IMR-90 (cell line): ENCODE measurements around the gene CES3. TPM values are rescaled to one million over a fixed set of nuclear protein-coding genes. Genes with fewer than 3 reads are reported as not detected.

Source experiments
- ATAC-seq: fragments of 200-7000 bp; cut with Tn5 transposase; 2 replicates; pipeline ENCODE4 v1.9.1; 2020; ENCODE audit warnings: low read depth, mild to moderate bottlenecking, moderate library complexity
- BruUV-seq: library from RNA; stranded (reverse); fragments of 400-500 nt; replicated peaks from 2 replicates; lab custom pipeline; 2021; lab: Mats Ljungman, UMichigan
- CTCF ChIA-PET: fragments of 300-600 bp; formaldehyde crosslinking; extraction: SDS; loops from one replicate; lab custom pipeline; 2021; ENCODE audit warnings: antibody characterized with exemption; lab: Yijun Ruan, JAX
- POLR2A ChIA-PET: fragments of 300-600 bp; sonication (Branson Sonifier 250); formaldehyde crosslinking; loops from one replicate; lab custom pipeline; 2022; ENCODE audit warnings: antibody characterized with exemption; ENCODE audit not compliant: unreplicated experiment; lab: Charles Lee
- DNase-seq: peaks from one replicate; pipeline ENCODE4 v3.0.0; 2013
- H2AFZ ChIP-seq: replicated peaks from 2 replicates; pipeline ENCODE3; 2013; ENCODE audit warnings: low read length, mild to moderate bottlenecking; ENCODE audit not compliant: poor library complexity
- H2AK5ac ChIP-seq: 2 replicates; pipeline ENCODE4 v1.6.1; 2013; ENCODE audit warnings: low read depth, low read length, inconsistent platforms
- H2AK9ac ChIP-seq: replicated peaks from 2 replicates; pipeline ENCODE3; 2013; ENCODE audit warnings: mild to moderate bottlenecking, low read depth, low read length, moderate library complexity; ENCODE audit not compliant: poor library complexity
- H2BK120ac ChIP-seq: 2 replicates; pipeline ENCODE4 v1.6.1; 2013; ENCODE audit warnings: low read depth, low read length, inconsistent platforms
- H2BK15ac ChIP-seq: 3 replicates; pipeline ENCODE4 v1.6.1; 2013; ENCODE audit warnings: low read depth, low read length, inconsistent platforms
- H2BK20ac ChIP-seq: 2 replicates; pipeline ENCODE4 v1.6.1; 2013; ENCODE audit warnings: low read depth, mild to moderate bottlenecking, inconsistent platforms, low read length, moderate library complexity
- H2BK5ac ChIP-seq: 2 replicates; pipeline ENCODE4 v1.6.1; 2013; ENCODE audit warnings: mild to moderate bottlenecking, low read depth, low read length, inconsistent platforms; ENCODE audit not compliant: poor library complexity, severe bottlenecking
- H3K14ac ChIP-seq: replicated peaks from 2 replicates; pipeline ENCODE4 v1.6.1; 2013; ENCODE audit warnings: low read depth, low read length, inconsistent platforms
- H3K18ac ChIP-seq: 2 replicates; pipeline ENCODE4 v1.6.1; 2013; ENCODE audit warnings: low read depth, low read length, control low read depth
- H3K23ac ChIP-seq: 2 replicates; pipeline ENCODE4 v1.6.1; 2013; ENCODE audit warnings: low read depth, low read length, inconsistent platforms
- H3K27ac ChIP-seq: 2 replicates; pipeline ENCODE4 v1.5.1; 2013; ENCODE audit warnings: mild to moderate bottlenecking, control low read depth, low read length; ENCODE audit not compliant: insufficient read depth
- H3K27me3 ChIP-seq: 2 replicates; pipeline ENCODE4 v1.6.1; 2013; ENCODE audit warnings: low read length; ENCODE audit not compliant: control insufficient read depth, insufficient read depth
- H3K36me3 ChIP-seq: 2 replicates; pipeline ENCODE4 v1.6.1; 2013; ENCODE audit warnings: low read length, mixed read lengths; ENCODE audit not compliant: control insufficient read depth, insufficient read depth
- H3K4ac ChIP-seq: 2 replicates; pipeline ENCODE4 v1.6.1; 2013; ENCODE audit warnings: low read depth, low read length, inconsistent platforms
- H3K4me1 ChIP-seq: 2 replicates; pipeline ENCODE4 v1.6.1; 2013; ENCODE audit warnings: low read length, mixed read lengths; ENCODE audit not compliant: control insufficient read depth, insufficient read depth
- H3K4me2 ChIP-seq: 2 replicates; pipeline ENCODE4 v1.6.1; 2013; ENCODE audit warnings: low read depth, mild to moderate bottlenecking, control low read depth, low read length, moderate library complexity
- H3K4me3 ChIP-seq: 2 replicates; pipeline ENCODE4 v1.5.1; 2013; ENCODE audit warnings: low read depth, mild to moderate bottlenecking, control low read depth, low read length, moderate library complexity; ENCODE audit not compliant: insufficient read depth
- H3K56ac ChIP-seq: 2 replicates; pipeline ENCODE4 v1.6.1; 2013; ENCODE audit warnings: low read length, inconsistent platforms; ENCODE audit not compliant: insufficient read depth; ENCODE audit errors: extremely low read depth
- H3K79me1 ChIP-seq, 2 experiments: 2 replicates each; pipeline ENCODE4 v1.6.1; 2013; ENCODE audit warnings: low read length in 2 of 2, inconsistent platforms in 1 of 2, low read depth in 1 of 2
- H3K9ac ChIP-seq: 2 replicates; pipeline ENCODE4 v1.6.1; 2013; ENCODE audit warnings: low read depth, low read length, control low read depth
- H3K9me1 ChIP-seq: 2 replicates; pipeline ENCODE4 v1.6.1; 2013; ENCODE audit warnings: low read length, inconsistent platforms; ENCODE audit not compliant: insufficient read depth
- H3K9me3 ChIP-seq: 2 replicates; pipeline ENCODE4 v1.6.1; 2013; ENCODE audit warnings: low read length; ENCODE audit not compliant: control insufficient read depth, insufficient read depth
- H4K20me1 ChIP-seq: 2 replicates; pipeline ENCODE4 v1.6.1; 2013; ENCODE audit warnings: low read length, inconsistent platforms; ENCODE audit not compliant: insufficient read depth
- H4K5ac ChIP-seq: 2 replicates; pipeline ENCODE4 v1.6.1; 2013; ENCODE audit warnings: mild to moderate bottlenecking, low read depth, low read length, control low read depth
- H4K8ac ChIP-seq, 2 experiments: 2 replicates each; pipeline ENCODE4 v1.6.1; 2013; ENCODE audit warnings: low read depth in 2 of 2, low read length in 2 of 2, control low read depth in 1 of 2, inconsistent platforms in 1 of 2
- H4K91ac ChIP-seq: 2 replicates; pipeline ENCODE4 v1.6.1; 2013; ENCODE audit warnings: low read depth, low read length, inconsistent platforms; ENCODE audit not compliant: insufficient read depth
- CHD1 ChIP-seq: IDR thresholded peaks from 2 replicates; pipeline ENCODE4 v1.6.1; 2012; ENCODE audit warnings: low read depth, low read length, improper control_type of control experiment
- FOS ChIP-seq: fragments of 150-350 bp; IDR thresholded peaks from 2 replicates; pipeline ENCODE4 v1.6.1; 2016; ENCODE audit warnings: low read depth, low read length
- MAFK ChIP-seq: IDR thresholded peaks from 2 replicates; pipeline ENCODE4 v1.6.1; 2012; ENCODE audit warnings: low read depth, low read length, improper control_type of control experiment
- MAZ ChIP-seq: IDR thresholded peaks from 2 replicates; pipeline ENCODE4 v1.6.1; 2012; ENCODE audit warnings: low read depth, mild to moderate bottlenecking, low read length, improper control_type of control experiment, moderate library complexity, borderline replicate concordance
- MXI1 ChIP-seq: IDR thresholded peaks from 2 replicates; pipeline ENCODE4 v1.6.1; 2012; ENCODE audit warnings: low read depth, mild to moderate bottlenecking, low read length, moderate library complexity, borderline replicate concordance
- NFE2L2 ChIP-seq: fragments of 150-350 bp; IDR thresholded peaks from 2 replicates; pipeline ENCODE4 v1.6.1; 2016; ENCODE audit warnings: low read depth, mild to moderate bottlenecking, low read length
- POLR2A ChIP-seq: IDR thresholded peaks from 2 replicates; pipeline ENCODE4 v1.6.1; 2012; ENCODE audit warnings: mild to moderate bottlenecking, low read depth, low read length
- RAD21 ChIP-seq: IDR thresholded peaks from 2 replicates; pipeline ENCODE4 v1.6.1; 2012; ENCODE audit warnings: low read length, improper control_type of control experiment
- RCOR1 ChIP-seq: IDR thresholded peaks from 2 replicates; pipeline ENCODE4 v1.6.1; 2012; ENCODE audit warnings: mild to moderate bottlenecking, low read length, improper control_type of control experiment; ENCODE audit not compliant: insufficient replicate concordance
- RFX5 ChIP-seq: IDR thresholded peaks from 2 replicates; pipeline ENCODE4 v1.8.0; 2012; ENCODE audit warnings: low read depth, mild to moderate bottlenecking, low read length, moderate library complexity
- SMC3 ChIP-seq: fragments of 150-350 bp; IDR thresholded peaks from 2 replicates; pipeline ENCODE4 v1.6.1; 2016; ENCODE audit warnings: low read depth, mild to moderate bottlenecking, antibody characterized with exemption, low read length, moderate library complexity
- WGBS, 2 experiments: methylation state at CpG; one replicate each; pipeline versions ENCODE4 v1.1.5 to v1.1.7; 2013; ENCODE audit warnings: missing lambda C conversion rate in 2 of 2; ENCODE audit not compliant: insufficient read length in 1 of 2; ENCODE audit errors: extremely low coverage in 2 of 2; 5-methylcytosine and 5-hydroxymethylcytosine counted together
- dilution Hi-C: fragments of 300-500 bp; cut with HindIII; formaldehyde crosslinking; loops from one replicate; pipeline ENCODE4 v1.14.3; 2018; ENCODE audit warnings: low sequenced_read_pairs; ENCODE audit not compliant: unreplicated experiment
- in situ Hi-C: fragments of 300-500 bp; cut with MboI; formaldehyde crosslinking; loops from 3 replicates; pipeline ENCODE4 v1.14.3; 2019; ENCODE audit warnings: low sequenced_read_pairs, inconsistent platforms, mixed read lengths
- intact Hi-C: fragments of 100-400 bp; cut with micrococcal nuclease; formaldehyde crosslinking; loops from 2 replicates; pipeline ENCODE4 v1.10.0; 2022
- polyA plus RNA-seq, 3 experiments: library from polyadenylated mRNA; depleted of rRNA; stranded (reverse); fragments of >200 nt; gene quantifications; 2 replicates each; pipeline ENCODE4 v1.2.3, GENCODE V29; 2012; ENCODE audit warnings: low replicate concordance in 1 of 3
- total RNA-seq: library from RNA; depleted of rRNA; stranded (reverse); fragments of >200 nt; gene quantifications from 2 replicates; pipeline ENCODE4 v1.2.3, GENCODE V29; 2012
- TF ChIP-seq, protein P1 (sequence below): fragments of 150-350 bp; IDR thresholded peaks from 2 replicates; pipeline ENCODE4 v1.6.1; 2017; ENCODE audit warnings: mild to moderate bottlenecking, antibody characterized with exemption, low read length, low read depth
- TF ChIP-seq, protein P2 (sequence below): fragments of 150-350 bp; IDR thresholded peaks from 2 replicates; pipeline ENCODE4 v1.6.1; 2016; ENCODE audit warnings: low read depth, mild to moderate bottlenecking, low read length, moderate library complexity, borderline replicate concordance
- TF ChIP-seq, protein P3 (sequence below): conservative IDR thresholded peaks from 2 replicates; pipeline ENCODE4 v1.5.1; 2012; ENCODE audit warnings: mild to moderate bottlenecking, low read depth, low read length, improper control_type of control experiment

Gene CES3
- total and polyA plus RNA-seq, 2 of the 4 experiments (the other 2 are of a cell fraction), result 0.03 TPM; not detected in 1

DNA sequence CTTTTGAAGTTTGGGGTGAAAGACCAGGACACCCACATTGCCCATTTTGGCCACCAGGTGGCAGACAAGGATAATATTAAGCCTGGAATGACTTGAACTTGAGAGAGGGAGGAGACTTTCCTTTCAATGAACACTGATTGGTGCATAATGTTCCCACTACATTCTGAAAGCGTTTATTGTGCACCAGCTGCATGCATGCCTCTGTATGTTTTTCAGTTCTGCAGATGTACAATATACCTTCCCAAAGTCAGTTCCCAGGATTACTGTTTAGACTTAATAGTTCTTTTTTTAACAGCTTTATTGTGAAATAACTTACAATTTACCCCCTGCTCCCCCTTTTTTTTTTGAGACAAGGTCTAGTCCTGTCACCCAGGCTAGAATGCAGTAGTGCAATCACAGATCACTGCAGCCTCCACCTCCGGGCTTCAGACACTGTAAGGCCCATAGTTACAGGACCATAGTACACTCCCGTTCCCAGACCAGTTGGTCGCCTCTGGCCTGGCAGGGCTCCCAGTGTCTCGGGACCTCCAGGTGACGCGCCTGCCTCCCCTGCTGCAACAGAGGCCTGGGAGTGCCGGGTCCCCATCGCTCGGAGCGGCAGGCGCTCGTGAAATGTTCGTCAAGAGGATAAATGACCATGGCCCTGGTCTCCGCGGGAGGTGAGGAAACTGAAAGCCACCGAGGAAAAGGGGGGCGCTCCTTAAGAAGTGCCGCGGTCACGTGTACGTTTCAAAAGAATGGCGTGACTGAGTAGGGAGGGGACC lies 13.6 kb upstream of the CES3 start:
- DNase-seq, result peak; percentile 82
- in situ Hi-C loops (no loop called here), dilution Hi-C loops (no loop called here), intact Hi-C loops (loop anchor here (1.0 kb wide), 2 partner anchors 52 to 238 kb away; no protein-coding TSS in a partner anchor)
- H3K9me1 ChIP-seq, result no peaks in the 10 kb centered on the region
- H3K56ac ChIP-seq, result no peak overlapping the region
- H2BK120ac ChIP-seq, result no peak overlapping the region
- no peak overlapping the region for H4K5ac ChIP-seq
- no peak overlapping the region for H2BK15ac ChIP-seq
- no peak overlapping the region for H2BK20ac ChIP-seq
- no peak overlapping the region for H3K18ac ChIP-seq
- peak overlapping the region; percentile 98 for H3K4me2 ChIP-seq
- H3K4me3 ChIP-seq, result peak overlapping the region; percentile 56
- CTCF ChIA-PET, result interaction anchor here (0.6 to 1.3 kb wide), 4 partner anchors 14 to 192 kb away, joined by 3 to 4 read pairs (median 3); partner anchors contain the start of gene CES3
- 2% methylated on average over 8 of the region's 23 CpGs; no CpG with 5 or more reads in 1 of the 2 experiments for WGBS, 2 experiments
- peak overlapping the region; percentile 89 for H2AFZ ChIP-seq
- H3K9ac ChIP-seq, result no peak overlapping the region
- H4K8ac ChIP-seq, result no peak overlapping the region
- H2AK9ac ChIP-seq, result peak overlapping the region; percentile 71
- peaks cover 16% of the 10 kb centered on the region; the same call in 1 of the 2 replicates for H3K27me3 ChIP-seq
- no peaks in the 10 kb centered on the region for H4K20me1 ChIP-seq
- no TSS peak for BruUV-seq
- ATAC-seq, result peak; percentile 88
- no peak overlapping the region for H2BK5ac ChIP-seq
- peaks cover 15% of the 10 kb centered on the region; the same call in 1 of the 2 replicates for H3K36me3 ChIP-seq
- H3K4ac ChIP-seq, result no peak overlapping the region
- no peak overlapping the region for H3K23ac ChIP-seq
- no peak overlapping the region for H4K91ac ChIP-seq
- H3K9me3 ChIP-seq, result peaks cover 2% of the 10 kb centered on the region; the same call in 1 of the 2 replicates
- H3K79me1 ChIP-seq, result no peaks in the 10 kb centered on the region
- POLR2A ChIA-PET, result no interaction called here
- H3K14ac ChIP-seq, result no peak overlapping the region
- H3K27ac ChIP-seq, result no peak overlapping the region
- peaks cover 6% of the 10 kb centered on the region for H3K4me1 ChIP-seq
- no peak overlapping the region for H2AK5ac ChIP-seq
- TF ChIP-seq CHD1 (no peak), FOS (no peak), MAZ (no peak), RFX5 (no peak), POLR2A (no peak), MAFK (no peak), MXI1 (no peak), RCOR1 (no peak), SMC3 (peak; percentile 69), NFE2L2 (no peak), RAD21 (peak; percentile 73)
- TF ChIP-seq, protein P1, sequence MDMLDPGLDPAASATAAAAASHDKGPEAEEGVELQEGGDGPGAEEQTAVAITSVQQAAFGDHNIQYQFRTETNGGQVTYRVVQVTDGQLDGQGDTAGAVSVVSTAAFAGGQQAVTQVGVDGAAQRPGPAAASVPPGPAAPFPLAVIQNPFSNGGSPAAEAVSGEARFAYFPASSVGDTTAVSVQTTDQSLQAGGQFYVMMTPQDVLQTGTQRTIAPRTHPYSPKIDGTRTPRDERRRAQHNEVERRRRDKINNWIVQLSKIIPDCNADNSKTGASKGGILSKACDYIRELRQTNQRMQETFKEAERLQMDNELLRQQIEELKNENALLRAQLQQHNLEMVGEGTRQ, result no peak
- TF ChIP-seq, protein P2, sequence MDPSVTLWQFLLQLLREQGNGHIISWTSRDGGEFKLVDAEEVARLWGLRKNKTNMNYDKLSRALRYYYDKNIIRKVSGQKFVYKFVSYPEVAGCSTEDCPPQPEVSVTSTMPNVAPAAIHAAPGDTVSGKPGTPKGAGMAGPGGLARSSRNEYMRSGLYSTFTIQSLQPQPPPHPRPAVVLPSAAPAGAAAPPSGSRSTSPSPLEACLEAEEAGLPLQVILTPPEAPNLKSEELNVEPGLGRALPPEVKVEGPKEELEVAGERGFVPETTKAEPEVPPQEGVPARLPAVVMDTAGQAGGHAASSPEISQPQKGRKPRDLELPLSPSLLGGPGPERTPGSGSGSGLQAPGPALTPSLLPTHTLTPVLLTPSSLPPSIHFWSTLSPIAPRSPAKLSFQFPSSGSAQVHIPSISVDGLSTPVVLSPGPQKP, result no peak
- TF ChIP-seq, protein P3, sequence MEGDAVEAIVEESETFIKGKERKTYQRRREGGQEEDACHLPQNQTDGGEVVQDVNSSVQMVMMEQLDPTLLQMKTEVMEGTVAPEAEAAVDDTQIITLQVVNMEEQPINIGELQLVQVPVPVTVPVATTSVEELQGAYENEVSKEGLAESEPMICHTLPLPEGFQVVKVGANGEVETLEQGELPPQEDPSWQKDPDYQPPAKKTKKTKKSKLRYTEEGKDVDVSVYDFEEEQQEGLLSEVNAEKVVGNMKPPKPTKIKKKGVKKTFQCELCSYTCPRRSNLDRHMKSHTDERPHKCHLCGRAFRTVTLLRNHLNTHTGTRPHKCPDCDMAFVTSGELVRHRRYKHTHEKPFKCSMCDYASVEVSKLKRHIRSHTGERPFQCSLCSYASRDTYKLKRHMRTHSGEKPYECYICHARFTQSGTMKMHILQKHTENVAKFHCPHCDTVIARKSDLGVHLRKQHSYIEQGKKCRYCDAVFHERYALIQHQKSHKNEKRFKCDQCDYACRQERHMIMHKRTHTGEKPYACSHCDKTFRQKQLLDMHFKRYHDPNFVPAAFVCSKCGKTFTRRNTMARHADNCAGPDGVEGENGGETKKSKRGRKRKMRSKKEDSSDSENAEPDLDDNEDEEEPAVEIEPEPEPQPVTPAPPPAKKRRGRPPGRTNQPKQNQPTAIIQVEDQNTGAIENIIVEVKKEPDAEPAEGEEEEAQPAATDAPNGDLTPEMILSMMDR, result peak; percentile 82
